Suprapubic skin (tissue), 4 donors: ENCODE results near the gene GSK3A. TPM values are rescaled to one million over a fixed set of nuclear protein-coding genes. Genes with fewer than 3 reads are reported as not detected.

ENCODE experiments used
- DNase-seq, 2 donors: peaks; one replicate each; pipeline ENCODE4 v3.0.0-alpha.2; 2019; ENCODE audit warnings: low spot score in 2 of 2
- H3K27ac ChIP-seq: fragments of 200-600 bp; sonication (generic); one replicate; pipeline ENCODE4 v1.5.1; 2019
- H3K27me3 ChIP-seq: fragments of 200-600 bp; sonication (generic); one replicate; pipeline ENCODE4 v1.5.1; 2019
- H3K36me3 ChIP-seq: fragments of 200-600 bp; sonication (generic); one replicate; pipeline ENCODE4 v1.5.1; 2019
- H3K4me1 ChIP-seq: fragments of 200-600 bp; sonication (generic); one replicate; pipeline ENCODE4 v1.5.1; 2019
- H3K4me3 ChIP-seq: fragments of 200-600 bp; sonication (generic); one replicate; pipeline ENCODE4 v1.5.1; 2019; ENCODE audit warnings: mild to moderate bottlenecking
- H3K9me3 ChIP-seq: fragments of 200-600 bp; sonication (generic); one replicate; pipeline ENCODE4 v1.5.1; 2019
- EP300 ChIP-seq: sonication (generic); formaldehyde crosslinking; IDR thresholded peaks from one replicate; pipeline ENCODE4 v1.6.1; 2017; ENCODE audit warnings: antibody characterized with exemption
- POLR2A ChIP-seq, 2 donors: fragments of 450-650 bp; IDR thresholded peaks; one replicate each; pipeline ENCODE4 v1.6.1; 2017; ENCODE audit warnings: antibody characterized with exemption in 2 of 2, mild to moderate bottlenecking in 2 of 2, moderate library complexity in 2 of 2
- POLR2AphosphoS5 ChIP-seq, 3 donors: sonication (generic); formaldehyde crosslinking; IDR thresholded peaks; one replicate each; pipeline ENCODE4 v1.6.1; 2017; ENCODE audit warnings: antibody characterized with exemption in 3 of 3
- WGBS: methylation state at CpG from one replicate; pipeline ENCODE4 v1.1.5; 2018; 5-methylcytosine and 5-hydroxymethylcytosine counted together
- total RNA-seq, 4 donors: library from RNA; depleted of rRNA; stranded (reverse); fragments of >200 nt; gene quantifications; one replicate each; pipeline ENCODE4 v1.1.0, GENCODE V29; 2016
- TF ChIP-seq, protein P1 (sequence below), 2 donors: fragments of 200-600 bp in 1 of 2; fragments of 450-650 bp in 1 of 2; sonication (generic) in 1 of 2; IDR thresholded peaks; one replicate each; pipeline ENCODE4 v1.5.1; 2016 to 2019; ENCODE audit warnings: antibody characterized with exemption in 2 of 2, mild to moderate bottlenecking in 1 of 2, moderate library complexity in 1 of 2

Gene GSK3A
- total RNA-seq, 4 donors from 2014 or later, result 24.0 to 37.3 (median 28.3) TPM

DNA sequence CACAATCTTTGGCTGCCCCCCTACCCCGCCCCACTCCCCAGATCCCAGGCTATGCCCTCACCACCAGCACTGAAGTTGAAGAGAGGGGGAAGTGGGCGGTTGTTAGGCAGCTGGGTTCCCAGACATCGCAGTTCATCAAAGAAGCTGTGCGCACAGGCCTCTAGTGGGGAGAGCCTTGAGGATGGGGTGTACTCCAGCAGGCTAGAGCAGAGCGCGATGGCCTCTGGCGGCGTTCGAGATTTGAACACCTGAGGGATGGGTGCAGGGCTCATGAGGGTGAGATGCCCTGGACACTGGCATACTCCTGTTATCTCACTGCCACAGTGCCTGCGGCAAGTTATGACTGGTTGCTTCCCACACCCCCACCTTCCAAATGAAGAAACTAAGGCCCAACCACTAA lies 10.0 kb downstream of the GSK3A start:
- Histone ChIP-seq H3K9me3 (no peaks in the 10 kb centered on the region), H3K4me3 (no peak overlapping the region), H3K4me1 (no peaks in the 10 kb centered on the region), H3K36me3 (peaks cover 99% of the 10 kb centered on the region), H3K27ac (no peak overlapping the region), H3K27me3 (no peaks in the 10 kb centered on the region)
- 97% methylated on average over 10 of the region's 10 CpGs for WGBS
- TF ChIP-seq EP300 (no peak), POLR2AphosphoS5 (IDR thresholded peaks at IDR 0.05) (no peak), POLR2A (IDR thresholded peaks at IDR 0.05) (no peak)
- TF ChIP-seq, protein P1, sequence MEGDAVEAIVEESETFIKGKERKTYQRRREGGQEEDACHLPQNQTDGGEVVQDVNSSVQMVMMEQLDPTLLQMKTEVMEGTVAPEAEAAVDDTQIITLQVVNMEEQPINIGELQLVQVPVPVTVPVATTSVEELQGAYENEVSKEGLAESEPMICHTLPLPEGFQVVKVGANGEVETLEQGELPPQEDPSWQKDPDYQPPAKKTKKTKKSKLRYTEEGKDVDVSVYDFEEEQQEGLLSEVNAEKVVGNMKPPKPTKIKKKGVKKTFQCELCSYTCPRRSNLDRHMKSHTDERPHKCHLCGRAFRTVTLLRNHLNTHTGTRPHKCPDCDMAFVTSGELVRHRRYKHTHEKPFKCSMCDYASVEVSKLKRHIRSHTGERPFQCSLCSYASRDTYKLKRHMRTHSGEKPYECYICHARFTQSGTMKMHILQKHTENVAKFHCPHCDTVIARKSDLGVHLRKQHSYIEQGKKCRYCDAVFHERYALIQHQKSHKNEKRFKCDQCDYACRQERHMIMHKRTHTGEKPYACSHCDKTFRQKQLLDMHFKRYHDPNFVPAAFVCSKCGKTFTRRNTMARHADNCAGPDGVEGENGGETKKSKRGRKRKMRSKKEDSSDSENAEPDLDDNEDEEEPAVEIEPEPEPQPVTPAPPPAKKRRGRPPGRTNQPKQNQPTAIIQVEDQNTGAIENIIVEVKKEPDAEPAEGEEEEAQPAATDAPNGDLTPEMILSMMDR (IDR thresholded peaks at IDR 0.05), result no peak
- DNase-seq, result no peak

DNA sequence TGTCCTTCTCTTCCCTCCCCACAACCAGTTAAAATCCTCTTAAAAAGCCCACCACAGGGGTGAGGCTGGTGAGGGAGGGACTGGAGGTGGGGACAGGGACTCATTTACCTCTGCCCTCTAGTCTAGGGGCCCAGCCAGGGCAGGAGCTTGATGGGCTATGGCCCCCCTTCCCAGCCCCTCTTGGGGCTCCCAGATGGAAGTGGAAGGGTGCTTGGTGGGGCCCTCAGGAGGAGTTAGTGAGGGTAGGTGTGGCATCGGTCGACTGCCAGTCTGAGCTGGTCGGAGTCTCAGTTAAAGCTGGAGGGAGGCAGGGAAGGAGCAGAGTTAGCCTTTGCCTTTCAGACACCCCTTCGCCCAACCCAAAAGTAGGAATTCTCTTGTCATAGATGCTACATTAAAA lies 11.8 kb downstream of the GSK3A start:
- H3K27me3 ChIP-seq, result no peaks in the 10 kb centered on the region
- 73% methylated on average over 4 of the region's 4 CpGs for WGBS
- H3K4me3 ChIP-seq, result no peak overlapping the region
- H3K9me3 ChIP-seq, result no peaks in the 10 kb centered on the region
- peaks cover 100% of the 10 kb centered on the region for H3K36me3 ChIP-seq
- no peak overlapping the region for H3K27ac ChIP-seq
- H3K4me1 ChIP-seq, result no peaks in the 10 kb centered on the region
- no peak for TF ChIP-seq POLR2AphosphoS5 (IDR thresholded peaks at IDR 0.05)
- TF ChIP-seq EP300, result no peak
- TF ChIP-seq, protein P1 (IDR thresholded peaks at IDR 0.05), result no peak
- no peak for TF ChIP-seq POLR2A (IDR thresholded peaks at IDR 0.05)
- no peak for DNase-seq

DNA sequence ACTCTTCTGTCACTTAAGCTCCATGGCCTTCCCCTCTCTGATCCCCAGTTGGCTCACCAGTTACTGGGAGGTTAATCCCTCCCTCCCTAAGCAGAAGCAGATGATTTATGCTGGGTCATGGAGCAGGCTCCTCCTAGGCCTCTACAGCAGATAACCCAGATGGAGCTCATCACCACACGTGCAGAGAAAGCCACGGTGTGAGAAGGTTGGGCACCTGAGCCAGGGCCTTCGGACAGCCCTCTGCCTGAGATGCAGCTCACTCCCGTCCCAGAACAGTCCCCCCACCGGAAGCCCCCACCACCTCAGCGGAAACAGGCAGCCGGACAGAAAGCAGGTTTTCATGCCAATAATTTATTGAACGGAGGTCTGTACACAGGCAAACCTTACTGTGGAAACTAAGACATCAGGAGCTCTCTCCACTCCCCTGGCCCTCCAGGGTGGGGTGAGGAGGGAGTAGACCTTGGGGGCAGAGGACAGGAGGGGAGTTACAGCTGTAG lies 12.5 kb downstream of the GSK3A start:
- H3K36me3 ChIP-seq, result peaks cover 100% of the 10 kb centered on the region
- DNase-seq, result no peak
- no peaks in the 10 kb centered on the region for H3K4me1 ChIP-seq
- H3K27ac ChIP-seq, result no peak overlapping the region
- H3K9me3 ChIP-seq, result no peaks in the 10 kb centered on the region
- no peak overlapping the region for H3K4me3 ChIP-seq
- TF ChIP-seq POLR2A (IDR thresholded peaks at IDR 0.05) (no peak), EP300 (no peak), POLR2AphosphoS5 (IDR thresholded peaks at IDR 0.05) (no peak)
- TF ChIP-seq, protein P1 (IDR thresholded peaks at IDR 0.05), result no peak
- 30% methylated on average over 8 of the region's 8 CpGs for WGBS
- H3K27me3 ChIP-seq, result no peaks in the 10 kb centered on the region

DNA sequence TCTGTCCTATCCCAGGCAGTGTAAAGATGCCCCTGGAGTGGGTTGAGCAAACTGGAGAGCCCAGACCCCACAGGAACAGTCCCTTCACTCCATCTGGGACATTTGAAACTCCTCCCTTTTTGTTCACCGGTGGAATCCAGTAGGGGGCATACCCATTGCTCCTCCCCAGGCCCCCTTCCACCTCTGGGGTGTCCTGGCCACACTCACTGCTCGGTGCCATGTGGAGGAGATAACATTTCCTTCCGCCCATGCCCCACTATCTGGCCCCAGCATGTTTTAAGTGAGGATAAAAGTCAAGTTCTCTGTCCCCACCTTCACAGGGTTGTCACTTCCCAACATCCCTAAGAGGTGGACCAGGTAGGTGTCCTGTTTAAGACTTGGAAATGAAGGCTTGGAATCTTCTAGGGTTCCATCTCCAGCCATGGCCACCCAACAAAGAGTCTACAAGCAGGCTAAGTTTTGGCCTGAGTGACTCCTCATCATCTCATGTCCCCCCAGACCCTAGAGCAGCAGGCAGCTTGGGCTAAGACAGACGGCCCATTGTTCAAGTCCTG lies 13.0 kb downstream of the GSK3A start:
- DNase-seq, result no peak
- H3K27ac ChIP-seq, result no peak overlapping the region
- 70% methylated on average over 4 of the region's 4 CpGs for WGBS
- H3K4me1 ChIP-seq, result no peaks in the 10 kb centered on the region
- no peak overlapping the region for H3K4me3 ChIP-seq
- H3K27me3 ChIP-seq, result no peaks in the 10 kb centered on the region
- peaks cover 100% of the 10 kb centered on the region for H3K36me3 ChIP-seq
- no peak for TF ChIP-seq EP300
- TF ChIP-seq, protein P1 (IDR thresholded peaks at IDR 0.05), result no peak
- no peak for TF ChIP-seq POLR2A (IDR thresholded peaks at IDR 0.05)
- TF ChIP-seq POLR2AphosphoS5 (IDR thresholded peaks at IDR 0.05), result no peak
- no peaks in the 10 kb centered on the region for H3K9me3 ChIP-seq

DNA sequence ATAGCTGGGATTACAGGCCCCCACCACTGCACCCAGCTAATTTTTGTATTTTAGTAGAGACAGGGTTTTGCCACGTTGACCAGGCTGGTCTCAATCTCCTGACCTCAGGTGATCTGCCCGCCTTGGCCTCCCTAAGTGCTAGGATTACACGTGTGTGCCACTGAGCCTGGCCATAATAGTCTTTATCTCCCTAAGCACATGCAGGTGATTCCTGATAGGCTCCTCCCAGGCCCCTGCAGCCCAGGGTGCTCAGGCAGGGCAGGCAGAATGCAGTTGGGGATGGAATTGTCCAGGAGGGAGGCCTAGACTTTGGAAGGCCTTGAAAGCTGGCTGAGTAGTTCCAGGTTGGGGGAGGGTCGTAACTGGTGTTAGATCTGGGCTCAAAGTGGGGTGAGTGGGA lies 13.8 kb downstream of the GSK3A start:
- TF ChIP-seq POLR2AphosphoS5 (IDR thresholded peaks at IDR 0.05) (no peak), POLR2A (IDR thresholded peaks at IDR 0.05) (no peak), EP300 (no peak)
- TF ChIP-seq, protein P1 (IDR thresholded peaks at IDR 0.05), result no peak
- peaks cover 96% of the 10 kb centered on the region for H3K36me3 ChIP-seq

More for the DNA sequence above, 13.8 kb downstream of the GSK3A start:
- H3K4me1 ChIP-seq, result no peaks in the 10 kb centered on the region
- no peaks in the 10 kb centered on the region for H3K27me3 ChIP-seq
- WGBS, result 86% methylated on average over 1 of the region's 4 CpGs
- no peak overlapping the region for H3K27ac ChIP-seq
- no peak overlapping the region for H3K4me3 ChIP-seq
- no peaks in the 10 kb centered on the region for H3K9me3 ChIP-seq
- DNase-seq, result no peak
